GM12892 (cell line): ENCODE measurements around the gene CCDC137. TPM values are rescaled to one million over a fixed set of nuclear protein-coding genes. Genes with fewer than 3 reads are reported as not detected.
"Not testable (repeated sequence)": the region's sequence is repeated elsewhere in the genome, so short reads cannot be mapped to it uniquely, and the experiment has no call there.

ENCODE experiments used
- DNase-seq: peaks from one replicate; pipeline ENCODE4 v3.0.0; 2011; ENCODE audit not compliant: insufficient read length
- FAIRE-seq: peaks from 2 replicates; lab custom pipeline; 2011; peaks lifted over from hg19 to GRCh38; lab: Jason Lieb, UNC
- POLR2A ChIP-seq: IDR thresholded peaks from 2 replicates; pipeline ENCODE4 v1.6.1; 2011; ENCODE audit warnings: low read depth, low read length, control low read depth
- POLR2AphosphoS5 ChIP-seq: IDR thresholded peaks from 2 replicates; pipeline ENCODE4 v1.6.1; 2011; ENCODE audit warnings: low read depth, low read length, control low read depth
- TAF1 ChIP-seq: IDR thresholded peaks from 2 replicates; pipeline ENCODE4 v1.6.1; 2011; ENCODE audit warnings: low read depth, mild to moderate bottlenecking, control low read depth, low read length, borderline replicate concordance
- polyA plus RNA-seq: library from polyadenylated mRNA; unstranded; fragments of >200 nt; gene quantifications from one replicate; pipeline ENCODE4 v1.2.1, GENCODE V29; 2012; ENCODE audit warnings: missing spikeins, inconsistent platforms; ENCODE audit not compliant: missing spikeins

Gene CCDC137
- 14.9 TPM for polyA plus RNA-seq

DNA sequence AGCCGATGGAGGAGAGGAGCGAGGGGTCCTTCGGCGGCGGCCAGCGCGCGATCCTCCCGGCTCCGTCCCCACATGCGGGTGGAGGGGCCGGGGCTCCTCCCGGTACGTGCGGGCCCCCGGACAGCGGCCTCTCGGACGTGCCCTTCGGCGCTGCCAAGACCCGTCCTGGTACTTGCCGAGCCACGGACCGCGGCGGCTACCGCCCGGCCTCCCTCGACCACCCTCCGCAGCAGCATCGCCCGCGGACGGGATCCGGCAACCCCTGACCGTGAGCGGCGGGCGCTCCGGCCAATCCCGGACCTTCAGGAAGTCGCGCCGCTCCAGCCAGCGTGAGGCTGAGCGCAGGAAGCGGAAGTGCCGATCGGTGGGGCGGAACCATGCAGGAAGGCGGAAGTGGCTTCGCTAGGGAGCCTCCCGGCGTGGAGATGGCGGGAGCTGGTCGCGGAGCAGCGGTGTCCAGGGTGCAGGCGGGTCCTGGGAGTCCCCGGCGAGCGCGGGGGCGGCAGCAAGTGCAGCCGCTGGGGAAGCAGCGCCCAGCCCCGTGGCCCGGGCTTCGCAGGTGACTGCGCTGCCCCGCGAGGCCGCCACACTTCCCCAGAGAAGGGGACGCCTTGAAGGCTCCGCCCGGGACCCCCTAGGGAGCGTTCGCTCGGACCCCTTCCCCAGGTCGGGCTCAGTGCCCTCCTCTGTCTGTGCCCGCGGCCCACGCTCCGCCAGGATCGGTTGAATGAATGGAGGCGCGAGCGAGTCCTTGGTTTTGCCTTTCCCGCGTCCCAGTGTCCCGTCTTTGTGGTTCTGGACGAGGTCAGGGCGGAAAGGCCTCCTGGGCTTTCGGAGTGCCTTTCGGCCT is at the start of gene CCDC137, which contains the start of gene OXLD1:
TSS of gene CCDC137 (plus strand) at position 396 of the 850 bp plus-strand sequence. CDS start at position 426, 30 bp downstream.
TSS of gene OXLD1 (minus strand) at position 264 of the 850 bp plus-strand sequence. CDS start at position 236, 28 bp downstream.
- TF ChIP-seq TAF1 (peak; percentile 94), POLR2A (peak; percentile 98), POLR2AphosphoS5 (peak; percentile 97)
- peak; percentile 94 for FAIRE-seq
- DNase-seq: peak; percentile 99

DNA sequence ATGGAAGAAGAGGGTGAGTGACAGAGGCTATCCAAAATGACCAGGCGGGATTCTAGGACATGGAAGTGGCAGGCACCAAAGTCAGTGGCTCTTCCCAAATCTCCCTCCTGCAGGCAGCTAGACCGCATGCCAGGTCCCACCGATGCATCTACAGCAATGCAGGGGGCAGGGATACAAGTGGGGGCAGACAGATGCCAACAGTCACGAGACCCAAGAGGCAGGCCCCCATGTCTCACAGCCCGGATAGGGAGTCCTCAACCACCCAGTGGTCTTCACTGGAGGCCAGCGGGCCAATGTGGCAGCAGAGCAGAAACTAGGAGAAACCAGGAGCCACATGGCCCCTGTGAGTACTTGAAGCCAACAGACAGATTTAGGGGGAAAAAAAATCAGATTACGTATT is 49.7 kb upstream of the CCDC137 start:
- TF ChIP-seq TAF1 (no peak), POLR2A (no peak)
- no peak for FAIRE-seq
- no peak for DNase-seq

GRCh38 chr17:81618307-81618706 is 48.2 kb upstream of the CCDC137 start:
- FAIRE-seq, DNase-seq: not testable (repeated sequence)

DNA sequence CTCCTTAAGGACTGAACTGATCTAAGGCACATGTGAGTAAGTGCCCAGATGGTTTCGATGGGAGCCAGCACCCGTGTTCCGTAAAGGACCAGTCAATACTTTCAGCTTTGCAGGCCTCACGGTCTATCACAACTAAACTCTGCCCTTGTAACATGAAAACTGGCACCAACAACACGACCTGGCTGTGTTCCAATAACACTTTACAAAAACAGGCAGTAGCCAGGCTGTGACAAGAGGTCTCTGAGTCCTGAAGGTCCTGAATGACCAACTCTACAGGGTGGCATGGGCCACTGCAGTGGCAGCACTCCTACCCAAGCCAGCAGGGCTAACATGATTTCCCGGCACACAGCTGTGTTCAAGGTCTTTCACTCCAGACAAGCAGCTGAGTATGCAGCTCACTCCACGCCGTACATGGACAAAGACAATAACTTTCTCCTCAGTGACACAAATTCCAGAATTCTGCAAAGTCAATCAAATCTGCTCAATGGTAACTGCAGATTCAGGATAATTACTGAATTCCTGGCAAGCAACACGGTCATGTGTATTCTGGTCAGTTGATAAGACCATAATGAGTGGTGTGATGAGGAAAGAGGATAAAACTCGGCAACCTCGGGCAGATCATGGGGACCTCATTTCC is 44.9 kb upstream of the CCDC137 start:
- FAIRE-seq (no peak), DNase-seq (no peak)
- no peak for TF ChIP-seq POLR2AphosphoS5
- no peak for TF ChIP-seq POLR2A
- TF ChIP-seq TAF1: no peak

GRCh38 chr17:81630274-81630673 is 36.3 kb upstream of the CCDC137 start:
- TF ChIP-seq POLR2AphosphoS5: no peak
- no peak for TF ChIP-seq TAF1
- no peak for TF ChIP-seq POLR2A

DNA sequence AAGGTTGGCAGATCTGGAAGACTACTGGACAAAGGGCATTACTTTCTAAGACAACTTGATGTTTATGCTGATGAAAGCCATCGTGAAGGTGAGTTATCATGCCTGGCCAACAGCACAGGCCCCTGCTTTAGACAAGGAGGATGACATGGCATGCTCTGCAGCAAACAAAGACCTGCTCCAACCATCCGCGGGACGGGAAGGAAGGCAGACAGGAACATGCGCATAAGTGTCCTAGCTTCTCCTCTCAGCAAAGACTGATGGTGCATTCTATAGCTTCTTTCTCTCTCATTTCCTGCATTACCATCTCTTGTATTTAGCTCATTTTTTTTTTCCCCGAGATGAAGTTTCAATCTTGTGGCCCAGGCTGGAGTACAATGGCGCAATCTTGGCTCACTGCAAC is 35.1 kb upstream of the CCDC137 start:
- TF ChIP-seq TAF1 (no peak), POLR2A (no peak), POLR2AphosphoS5 (no peak)

More at GRCh38 chr17:81630274-81630673, 36.3 kb upstream of the CCDC137 start:
- DNase-seq (no peak), FAIRE-seq (no peak)

GRCh38 chr17:81635431-81635830 is 31.1 kb upstream of the CCDC137 start:
- no peak for FAIRE-seq
- TF ChIP-seq POLR2A (no peak), POLR2AphosphoS5 (no peak), TAF1 (no peak)
- DNase-seq: no peak

More for the DNA sequence above, 35.1 kb upstream of the CCDC137 start:
- no peak for DNase-seq
- FAIRE-seq: no peak

DNA sequence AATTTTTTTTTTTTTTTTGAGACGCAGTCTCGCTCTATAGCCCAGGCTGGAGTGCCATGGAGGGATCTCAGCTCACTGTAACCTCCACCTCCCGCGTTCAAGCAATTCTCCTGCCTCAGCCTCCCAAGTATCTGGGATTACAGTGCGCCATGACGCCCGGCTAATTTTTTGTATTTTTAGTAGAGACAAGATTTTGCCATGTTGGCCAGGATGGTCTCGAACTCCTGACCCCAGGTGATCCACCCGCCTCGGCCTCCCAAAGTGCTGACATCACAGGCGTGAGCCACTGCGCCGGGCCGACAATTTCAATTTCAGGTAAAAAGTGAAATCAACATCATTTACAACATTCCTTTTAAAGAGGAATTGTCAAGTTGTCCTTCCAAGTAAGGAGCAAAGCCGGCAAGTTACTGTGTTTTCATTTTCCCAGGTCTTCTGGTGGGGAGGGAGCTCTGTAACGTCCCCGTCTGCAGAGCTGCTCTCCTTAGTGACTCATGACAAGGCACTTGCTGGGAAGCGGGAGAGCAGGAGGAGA is 30.5 kb upstream of the CCDC137 start:
- no peak for TF ChIP-seq POLR2AphosphoS5
- FAIRE-seq: no peak
- no peak for DNase-seq

GRCh38 chr17:81636505-81637288 is 29.8 kb upstream of the CCDC137 start, which contains the start of the genes NPLOC4 and TSPAN10:
TSS of gene NPLOC4 (minus strand) at chr17:81637112. CDS start at chr17:81636930, 182 bp downstream.
TSS of gene TSPAN10 (plus strand) at chr17:81637196. CDS start at chr17:81642413, 5,217 bp downstream.
- TF ChIP-seq POLR2A (peak; percentile 90; the same call in 1 of the 2 replicates), TAF1 (peak; percentile 96), POLR2AphosphoS5 (peak; percentile 64; the same call in 1 of the 2 replicates)
- peak; percentile 93 for FAIRE-seq
- peak; percentile 94 for DNase-seq

- DNase-seq (no peak), FAIRE-seq (no peak)
- TF ChIP-seq POLR2AphosphoS5 (no peak), TAF1 (no peak), POLR2A (no peak)
These were observed 27.9 kb upstream of the CCDC137 start for GRCh38 chr17:81638683-81639082.

GRCh38 chr17:81640011-81640410 is 26.5 kb upstream of the CCDC137 start:
- DNase-seq: no peak
- no peak for FAIRE-seq
- no peak for TF ChIP-seq TAF1
- no peak for TF ChIP-seq POLR2A
- TF ChIP-seq POLR2AphosphoS5: no peak
